GM12874 (cell line): Measurements from ENCODE around the gene PRDX6.

Source experiments
- CTCF ChIP-seq: IDR thresholded peaks from 2 replicates; pipeline ENCODE4 v1.5.1; 2011; ENCODE audit warnings: low read depth, mild to moderate bottlenecking, control low read depth, low read length, moderate library complexity; ENCODE audit not compliant: insufficient read depth

The PRDX6 gene

GRCh38 chr1:173470608-173471007 lies 6.5 kb upstream of the PRDX6 start:
- TF ChIP-seq CTCF = no peak

GRCh38 chr1:173473599-173474011 lies 3.5 kb upstream of the PRDX6 start:
- TF ChIP-seq CTCF = no peak

GRCh38 chr1:173474097-173474779 lies 2.9 kb upstream of the PRDX6 start:
- no peak for TF ChIP-seq CTCF

GRCh38 chr1:173475564-173476196 lies 1.5 kb upstream of the PRDX6 start:
- TF ChIP-seq CTCF = no peak

GRCh38 chr1:173476197-173476664 lies 904 bp upstream of the PRDX6 start:
- TF ChIP-seq CTCF = no peak

GRCh38 chr1:173476665-173477285 lies 360 bp upstream of the PRDX6 start:
- TF ChIP-seq CTCF = no peak

GRCh38 chr1:173478094-173478674 lies 1.0 kb downstream of the PRDX6 start:
- TF ChIP-seq CTCF = no peak
